ENCODE data around the gene NCAM1.
A peak's percentile ranks its signal among the peaks of the same experiment; 100 is the strongest.

The NCAM1 gene

DNA sequence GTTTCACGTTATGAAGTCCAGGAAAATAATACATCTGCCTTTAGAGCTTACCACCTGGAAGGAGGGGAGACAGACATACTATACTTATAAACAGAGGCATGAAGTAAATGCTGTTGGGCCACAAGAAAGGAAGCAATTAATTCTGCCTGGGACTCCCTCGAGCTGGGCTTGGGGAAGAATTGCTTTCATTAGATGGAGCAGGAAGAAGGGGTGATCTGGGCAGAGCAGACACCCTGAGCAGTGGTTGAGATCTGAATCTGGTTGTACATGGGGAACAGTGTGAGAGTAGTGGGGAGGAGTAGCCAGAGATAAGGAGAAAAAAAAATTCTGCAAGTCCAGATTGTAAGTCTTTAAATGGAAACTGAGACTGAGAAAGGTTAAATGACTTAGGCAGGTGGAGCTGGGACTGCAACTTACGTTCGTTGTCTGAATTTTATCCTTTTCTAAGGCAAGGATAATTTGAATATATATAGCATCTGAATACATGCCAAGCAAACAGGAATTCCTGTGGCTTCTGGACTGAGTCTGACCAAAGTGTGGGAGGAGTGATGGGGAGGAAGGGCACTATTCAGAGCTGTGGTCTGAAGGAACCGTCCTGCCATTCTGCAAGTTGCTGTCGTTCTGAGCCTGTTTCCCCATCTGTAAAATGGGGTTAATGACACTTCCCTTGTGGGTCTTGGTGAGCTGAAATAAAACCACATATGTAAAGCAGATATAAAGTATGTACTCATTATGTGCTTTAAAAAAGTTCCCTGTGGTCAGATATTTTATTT is 7.9 kb downstream of the NCAM1 start:
- DNase-seq (ENCODE audit: low read depth): no peak

DNA sequence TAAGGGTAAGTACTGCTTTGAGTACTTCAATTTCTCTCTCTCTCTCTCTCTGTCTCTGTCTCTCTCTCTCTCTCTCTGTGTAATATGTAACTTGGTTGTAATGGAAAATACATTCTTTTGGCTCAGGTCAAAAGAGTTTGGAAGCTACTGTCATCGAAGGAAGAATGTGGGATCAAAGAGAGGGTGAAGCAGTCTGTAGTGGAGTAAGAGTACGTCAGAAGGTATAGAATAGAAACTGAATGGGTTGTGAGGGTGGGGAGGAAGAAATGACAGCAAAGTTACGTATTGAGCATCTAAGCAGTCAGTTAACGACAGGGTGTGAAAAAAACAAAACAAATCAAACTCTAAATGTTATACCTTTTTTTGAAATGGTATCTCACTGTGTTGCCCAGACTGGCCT is 10.0 kb downstream of the NCAM1 start:
- DNase-seq (ENCODE audit: low read depth): no peak

DNA sequence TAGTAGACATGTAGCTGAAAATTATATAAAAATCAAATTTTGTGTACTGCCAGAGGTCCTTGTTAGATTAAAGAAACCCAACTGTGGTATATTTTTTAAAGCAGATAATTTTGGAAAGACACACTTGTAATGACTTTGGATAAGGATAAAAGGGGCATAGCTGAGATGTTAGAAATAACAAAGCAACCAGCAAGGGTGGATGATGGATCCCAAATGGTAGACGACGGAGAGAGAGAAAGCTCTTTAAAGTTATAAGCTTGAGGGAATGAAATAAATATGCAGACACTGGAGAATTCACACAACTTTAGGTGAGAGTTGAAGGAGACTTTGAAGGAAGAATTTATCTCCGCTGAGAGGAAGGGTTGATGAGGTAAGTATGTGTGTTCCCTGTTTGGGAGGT is 10.6 kb downstream of the NCAM1 start:
- no peak for DNase-seq (ENCODE audit: low read depth)

DNA sequence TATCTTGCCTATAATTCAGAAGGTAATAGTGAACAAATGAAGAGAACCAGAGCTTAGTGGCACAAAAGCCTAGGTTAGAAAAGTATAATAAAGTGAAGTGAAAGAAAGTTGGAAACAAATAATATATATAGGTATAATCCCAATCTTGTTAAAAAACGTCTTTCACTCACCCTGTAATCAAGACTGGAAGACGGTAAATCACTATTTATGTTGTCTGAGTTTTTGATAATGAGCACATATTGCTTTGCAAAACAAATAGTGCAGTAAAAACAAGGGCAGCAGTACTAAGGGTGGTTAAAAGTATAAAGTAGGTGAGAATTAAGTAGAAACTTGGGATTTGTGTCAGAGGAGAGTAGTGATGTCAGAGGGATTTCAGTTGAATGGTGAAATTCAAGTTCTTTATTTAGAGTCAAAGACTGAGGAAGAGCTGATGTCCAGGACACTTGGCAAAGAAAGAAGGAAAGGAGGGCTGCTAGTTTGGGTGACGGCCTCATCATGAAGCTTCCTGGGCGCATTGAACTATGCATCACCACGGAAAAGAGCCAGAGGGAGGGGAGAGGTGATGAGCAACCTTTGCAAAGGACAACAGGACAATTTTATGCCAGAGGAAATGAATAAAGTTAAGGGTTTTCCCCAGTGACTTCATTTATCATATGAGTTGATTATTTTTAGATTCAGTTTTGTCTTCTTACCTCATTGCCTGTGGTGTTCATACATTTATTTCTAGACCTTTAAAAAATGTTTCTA is 11.4 kb downstream of the NCAM1 start:
- DNase-seq (ENCODE audit: low read depth): no peak

DNA sequence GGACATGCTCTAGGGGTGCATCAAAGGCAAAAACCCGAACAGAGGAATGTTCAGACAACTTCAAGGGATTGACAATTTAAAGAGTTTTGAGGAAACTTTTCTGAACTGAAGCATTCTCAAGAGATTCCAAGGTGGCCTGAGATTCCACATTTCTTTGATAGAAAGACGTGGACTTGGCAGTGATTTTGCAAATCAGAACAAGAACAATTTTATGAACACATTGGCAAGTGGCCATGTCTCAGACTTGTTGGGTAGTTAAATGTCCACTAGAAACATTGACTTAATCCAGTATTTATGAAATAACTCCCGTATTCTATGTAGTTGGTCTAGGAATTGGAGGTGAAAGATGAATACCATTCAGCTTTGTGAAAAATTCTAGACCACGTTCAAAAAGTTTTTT is 13.8 kb downstream of the NCAM1 start:
- no peak for DNase-seq (ENCODE audit: low read depth)

DNA sequence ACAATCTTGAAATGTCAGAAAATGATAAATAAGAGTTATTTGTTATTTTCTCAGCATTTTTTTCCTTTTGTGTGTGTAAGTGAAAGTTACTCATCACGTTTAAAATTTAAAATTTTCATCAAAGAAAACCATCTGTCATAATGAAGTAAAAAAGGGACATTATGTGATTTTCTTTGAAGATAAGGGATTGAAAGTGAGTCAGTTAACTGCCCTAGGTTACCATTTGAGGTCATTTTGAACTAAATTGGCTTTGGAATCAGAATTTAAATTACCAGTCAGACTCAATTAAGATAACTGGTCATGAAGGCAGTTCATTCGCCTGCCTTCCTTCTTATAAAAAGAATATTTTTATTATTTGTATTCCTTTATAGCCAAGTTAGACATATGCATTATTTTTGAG is 14.3 kb downstream of the NCAM1 start:
- DNase-seq (ENCODE audit: low read depth): no peak

DNA sequence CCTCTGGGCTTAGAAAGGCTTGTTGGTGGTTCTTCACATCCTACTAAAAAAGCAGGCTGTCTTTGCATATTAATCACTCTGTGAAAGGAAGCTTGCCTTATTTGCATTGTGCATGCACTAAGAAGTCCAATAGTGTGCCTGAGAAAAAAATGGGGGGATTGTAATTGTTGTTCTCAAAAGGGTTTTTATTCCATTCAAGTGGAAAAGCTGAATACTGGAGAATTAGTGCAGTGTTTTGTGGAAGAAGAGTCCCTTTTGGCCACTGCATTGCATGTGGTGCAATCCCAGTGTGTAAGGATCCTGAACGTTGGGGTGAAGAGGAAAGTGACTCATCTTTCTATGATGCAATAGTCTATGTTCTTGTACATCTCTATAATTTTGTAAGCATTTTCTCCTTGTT is 16.5 kb downstream of the NCAM1 start:
- peak; percentile 45 for DNase-seq (ENCODE audit: low read depth)

DNA sequence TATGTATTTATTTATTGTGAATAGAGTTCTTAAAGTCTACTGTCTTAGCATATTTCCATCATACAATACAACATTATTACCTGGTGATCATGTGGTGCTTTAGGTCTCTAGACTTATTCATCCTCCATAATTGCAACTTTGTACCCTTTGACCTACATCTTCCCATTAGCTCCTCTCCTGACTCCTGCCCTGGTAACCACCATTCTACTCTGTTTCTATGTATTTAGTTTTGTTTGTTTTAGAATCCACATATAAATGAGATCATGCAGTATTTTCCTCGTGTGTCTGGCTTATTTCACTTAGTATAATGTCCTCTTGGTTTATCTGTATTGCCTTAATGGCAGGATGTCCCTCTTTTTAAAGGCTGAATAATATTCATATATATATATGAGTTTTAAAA is 22.7 kb downstream of the NCAM1 start:
- DNase-seq (ENCODE audit: low read depth): no peak

DNA sequence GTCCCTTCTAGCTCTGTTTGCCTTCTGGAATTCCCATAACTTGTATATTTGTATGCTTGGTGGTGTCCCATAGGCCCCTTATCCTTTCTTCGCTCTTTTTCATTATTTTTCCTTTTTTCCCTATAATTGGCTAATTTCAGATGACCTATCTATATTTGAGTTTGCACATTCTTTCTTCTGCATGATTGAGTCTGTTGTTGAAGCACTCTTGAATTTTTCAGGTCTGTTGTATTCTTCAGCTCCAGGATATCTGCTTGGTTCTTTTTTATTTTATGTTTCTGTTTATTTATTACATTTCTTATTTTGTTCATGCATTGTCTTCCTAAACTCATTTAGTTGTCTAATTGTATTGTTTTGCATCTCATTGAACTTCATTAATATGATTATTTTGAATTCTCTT is 28.0 kb downstream of the NCAM1 start:
- DNase-seq (ENCODE audit: low read depth): no peak

DNA sequence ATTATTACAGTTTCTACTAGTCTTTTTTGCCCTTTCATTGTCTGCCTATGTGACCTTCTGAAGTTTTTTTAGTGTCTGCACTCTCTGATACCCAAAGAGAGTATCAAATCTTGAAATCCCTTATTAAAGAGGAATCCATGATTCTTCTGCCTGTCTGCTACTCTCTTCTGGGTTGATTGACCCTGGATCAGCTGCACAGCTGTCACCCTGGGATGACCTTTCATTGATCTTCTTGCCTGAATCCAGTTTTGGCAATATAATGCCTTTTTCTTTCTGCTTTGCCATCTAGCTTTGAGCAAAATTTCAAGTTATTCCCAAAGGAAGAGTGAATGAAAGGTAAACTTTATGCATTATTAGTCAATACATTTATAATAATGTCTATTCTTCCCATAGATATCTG is 32.6 kb downstream of the NCAM1 start:
- DNase-seq (ENCODE audit: low read depth): no peak

DNA sequence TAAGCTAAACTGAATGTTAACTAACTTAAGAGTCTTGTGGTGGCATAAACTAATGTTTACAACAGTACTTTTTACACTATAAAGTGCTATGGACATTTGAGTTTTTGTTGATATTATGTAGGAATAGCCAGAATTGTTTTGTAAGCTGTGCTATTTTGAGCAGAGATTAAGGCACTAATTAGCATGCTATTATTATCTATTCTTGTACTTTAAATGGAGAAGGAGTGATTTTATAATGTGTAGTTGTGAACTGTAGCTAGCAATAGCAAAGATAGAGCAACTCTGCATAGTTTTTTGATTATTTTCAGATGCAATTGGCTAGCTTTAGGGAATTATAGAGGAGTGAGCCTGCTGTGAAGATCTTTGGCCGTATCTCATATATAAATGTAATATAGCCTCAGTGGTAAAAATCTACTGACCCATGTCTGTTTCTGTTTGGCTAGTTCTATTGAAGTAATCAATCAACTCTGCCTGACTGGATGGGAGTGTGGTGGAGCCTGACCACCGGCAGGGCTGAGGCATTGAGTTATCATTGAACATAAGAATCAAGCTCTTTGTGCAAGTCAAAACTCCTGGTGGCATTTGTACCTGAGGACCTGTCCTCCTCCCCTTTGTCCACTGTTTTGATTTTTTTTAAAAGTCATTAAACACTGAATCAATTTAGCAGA is 34.3 kb downstream of the NCAM1 start:
- no peak for DNase-seq (ENCODE audit: low read depth)

DNA sequence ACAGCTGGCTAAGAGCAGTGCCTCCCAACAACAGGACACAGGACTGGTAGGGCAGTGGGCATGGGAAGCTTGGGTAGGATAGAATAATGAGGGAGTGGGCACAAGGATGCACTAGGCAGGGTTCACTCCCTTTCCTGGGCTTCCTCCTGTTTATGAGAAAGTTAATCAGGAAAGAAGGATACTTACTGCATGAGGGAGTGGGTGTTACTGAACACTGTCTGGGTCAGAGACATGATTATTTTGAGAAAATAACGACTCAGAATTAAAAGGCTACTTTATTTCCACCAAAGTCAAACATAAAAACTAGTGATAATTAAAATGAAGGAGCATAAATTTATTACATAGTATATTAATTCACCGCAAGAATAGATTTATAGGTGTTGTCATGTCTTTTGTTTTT is 35.8 kb downstream of the NCAM1 start:
- DNase-seq (ENCODE audit: low read depth): no peak

DNA sequence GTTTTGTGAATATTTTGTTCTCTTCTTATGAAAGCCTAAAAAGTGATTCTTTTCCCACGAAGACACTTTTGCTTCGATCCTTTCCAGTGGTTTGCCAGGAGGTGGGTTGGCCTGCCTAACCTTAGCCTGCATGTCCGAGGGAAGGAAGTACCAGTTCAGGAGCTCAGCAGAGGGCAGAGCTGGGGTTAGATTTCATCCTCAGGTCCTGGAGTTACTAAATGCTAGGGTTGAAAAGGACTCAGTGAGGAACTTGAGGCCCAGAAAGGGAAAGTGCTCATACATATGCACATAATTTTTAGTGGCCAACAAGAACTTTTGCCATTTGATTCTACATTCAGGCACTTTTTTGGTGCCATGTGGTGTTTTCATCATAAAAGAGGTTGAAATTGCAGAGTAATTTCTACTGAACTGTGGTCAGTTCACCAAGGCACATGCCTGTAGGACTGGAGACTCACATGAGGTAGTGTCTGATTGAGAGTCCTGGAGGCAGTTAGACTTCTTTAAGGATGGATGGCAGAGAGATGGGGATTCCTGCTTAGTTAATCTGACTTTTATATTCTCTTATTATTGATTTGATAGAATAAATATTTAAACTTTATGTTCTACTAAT is 36.7 kb downstream of the NCAM1 start:
- no peak for DNase-seq (ENCODE audit: low read depth)

DNA sequence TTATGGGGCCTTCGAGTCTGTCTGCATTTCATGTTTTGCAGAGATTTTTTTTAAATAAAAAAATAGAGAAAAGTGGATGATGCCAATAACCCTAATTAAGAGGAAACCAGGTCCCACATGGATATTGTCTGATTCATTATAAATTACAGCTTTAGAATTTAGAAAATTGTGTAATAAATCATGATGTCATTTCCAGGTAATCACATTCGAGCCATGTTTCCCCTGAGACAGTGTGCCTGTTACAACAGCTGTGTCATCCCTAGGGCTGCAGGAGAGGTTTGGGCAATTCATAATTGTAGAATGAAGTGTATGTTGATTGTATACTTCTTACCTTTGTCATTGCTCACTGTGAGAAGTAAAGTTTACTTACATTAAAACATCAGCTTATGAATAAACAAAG is 38.3 kb downstream of the NCAM1 start:
- no peak for DNase-seq (ENCODE audit: low read depth)

DNA sequence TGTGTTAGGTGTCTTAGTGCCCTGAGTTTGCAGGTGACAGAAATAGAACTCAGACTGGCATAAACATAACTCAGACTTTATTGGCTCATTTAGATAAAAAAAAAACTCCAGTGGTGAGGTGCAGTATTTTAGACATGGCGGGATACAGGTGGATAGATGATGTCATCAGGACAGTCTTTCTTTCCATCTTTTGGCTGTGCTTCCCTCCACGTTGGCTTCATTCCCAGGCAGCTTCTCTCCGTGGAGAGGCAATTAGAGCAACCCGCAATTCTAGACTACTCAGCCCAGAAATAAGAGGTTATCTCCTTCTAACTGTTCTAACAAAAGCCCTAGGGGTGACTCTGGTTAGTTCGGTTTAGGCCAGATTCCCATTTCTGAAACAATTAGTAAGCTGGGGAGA is 40.5 kb downstream of the NCAM1 start:
- DNase-seq (ENCODE audit: low read depth): no peak

DNA sequence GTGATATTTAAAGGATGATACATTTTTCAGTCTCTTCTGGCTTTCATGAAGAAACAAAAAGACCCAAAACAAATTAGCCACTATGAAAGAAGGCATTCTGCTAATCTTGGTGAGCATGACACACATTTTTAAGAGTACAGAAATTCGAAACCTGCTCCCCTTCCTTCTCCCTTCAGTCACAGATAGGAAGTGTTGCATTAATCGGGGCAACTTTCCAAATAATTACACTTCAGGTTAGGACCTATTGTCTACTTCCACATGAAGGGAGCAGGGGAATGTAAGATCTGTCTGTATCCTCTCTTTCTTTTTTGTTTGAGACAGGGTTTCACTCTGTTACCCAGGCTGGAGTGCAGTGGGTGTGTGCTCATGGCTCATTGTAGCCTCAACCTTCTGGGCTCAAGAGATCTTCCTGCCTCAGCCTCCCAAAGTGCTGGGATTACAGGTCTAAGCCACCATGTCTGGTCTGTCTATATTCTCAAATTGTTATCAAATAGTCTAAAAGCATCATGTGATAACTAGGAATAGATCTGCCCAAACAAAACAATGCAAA is 45.8 kb downstream of the NCAM1 start:
- DNase-seq (ENCODE audit: low read depth): no peak

DNA sequence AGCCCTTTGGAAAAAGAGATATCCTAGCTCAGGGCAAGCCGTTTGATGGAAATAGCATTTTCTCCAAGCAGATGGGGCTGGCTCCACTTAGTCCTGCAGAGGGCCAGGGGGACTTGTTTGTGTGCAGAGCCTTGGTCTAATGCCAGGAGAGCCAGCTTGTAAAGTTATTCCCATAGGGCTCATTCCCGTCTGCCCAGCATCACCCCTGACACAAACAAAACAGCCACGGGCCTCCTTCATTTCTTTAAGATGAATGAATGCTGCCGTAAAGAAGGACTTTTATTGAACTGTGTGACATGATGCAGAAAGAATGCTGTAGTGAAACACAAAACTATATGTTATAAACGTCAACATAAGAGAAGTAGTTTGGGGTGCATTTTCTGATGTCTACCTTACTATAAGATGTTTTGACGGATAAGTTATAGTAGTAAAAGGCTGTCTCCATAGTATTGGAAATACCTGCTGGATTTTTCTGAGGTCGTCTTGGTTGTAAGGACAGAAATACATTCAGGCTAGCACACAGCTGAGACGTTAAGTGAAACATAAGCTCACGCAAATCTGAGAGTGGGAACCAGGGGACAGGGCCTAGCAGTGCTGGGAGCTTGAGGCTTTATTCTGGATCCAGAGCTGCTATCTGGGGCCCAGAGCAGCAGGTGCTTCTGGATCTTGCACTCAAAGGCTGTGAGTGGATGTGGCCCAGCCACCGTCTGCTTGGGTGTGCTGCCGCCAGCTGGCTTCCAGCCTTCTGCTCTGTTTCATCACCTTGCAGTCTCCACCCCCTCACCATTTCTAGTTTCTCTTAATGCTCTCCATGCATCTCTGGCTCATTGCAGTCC is 53.3 kb downstream of the NCAM1 start:
- DNase-seq (ENCODE audit: low read depth): no peak

DNA sequence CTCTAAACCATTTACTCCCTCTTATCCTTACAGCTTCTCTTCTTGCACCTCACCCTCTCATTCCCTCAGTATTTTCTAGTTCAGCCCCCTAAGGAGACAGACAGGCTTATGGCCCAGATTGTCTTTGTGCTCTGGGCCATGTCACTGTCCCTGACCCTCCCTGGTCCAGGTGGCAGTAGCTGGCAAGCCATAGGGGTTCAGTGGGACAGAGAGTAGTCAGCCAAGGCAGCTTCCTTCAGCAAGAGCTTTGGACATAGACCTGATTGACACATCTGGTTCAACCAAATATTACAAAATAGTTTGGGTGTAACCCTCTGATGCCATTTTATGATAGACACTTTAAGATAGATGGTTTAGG is 53.9 kb downstream of the NCAM1 start:
- no peak for DNase-seq (ENCODE audit: low read depth)

DNA sequence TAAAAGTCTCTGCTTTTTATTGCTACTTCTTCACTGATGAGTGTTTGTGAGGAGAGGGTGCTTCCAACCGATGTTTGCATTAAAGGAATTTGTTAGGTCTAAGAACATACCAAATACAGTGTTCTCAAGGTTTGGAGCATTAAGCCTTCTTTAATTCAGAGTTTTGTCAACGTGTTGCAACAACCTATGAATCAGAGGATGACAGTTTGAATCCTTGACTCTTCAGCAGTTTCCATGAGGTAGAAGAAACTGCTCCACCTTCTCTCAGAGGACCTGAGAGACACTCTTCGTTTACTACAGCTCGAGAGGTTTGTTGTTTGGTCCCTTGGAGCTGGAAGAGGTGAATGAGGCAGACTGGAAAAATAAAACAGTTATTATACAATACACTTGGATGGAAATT is 55.7 kb downstream of the NCAM1 start:
- DNase-seq (ENCODE audit: low read depth): no peak

DNA sequence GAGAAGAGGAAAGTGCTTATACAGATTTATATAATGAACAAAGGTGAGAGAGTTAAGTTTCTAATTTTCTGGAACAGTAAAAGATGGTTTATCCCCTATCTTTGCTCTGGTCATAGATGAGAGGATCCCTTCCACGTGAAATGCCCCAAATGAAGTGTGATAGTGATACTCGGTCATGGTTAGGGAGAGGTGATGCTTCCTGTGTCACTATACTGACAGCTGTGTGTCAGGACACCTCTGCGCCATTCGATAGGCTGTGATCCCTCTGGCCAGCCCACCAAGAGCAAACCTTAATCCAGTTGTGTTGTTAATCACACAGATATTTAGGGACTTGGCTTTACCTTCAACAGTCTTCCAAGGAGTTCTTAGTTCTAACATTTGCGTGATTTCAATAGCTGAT is 57.7 kb downstream of the NCAM1 start:
- no peak for DNase-seq (ENCODE audit: low read depth)

DNA sequence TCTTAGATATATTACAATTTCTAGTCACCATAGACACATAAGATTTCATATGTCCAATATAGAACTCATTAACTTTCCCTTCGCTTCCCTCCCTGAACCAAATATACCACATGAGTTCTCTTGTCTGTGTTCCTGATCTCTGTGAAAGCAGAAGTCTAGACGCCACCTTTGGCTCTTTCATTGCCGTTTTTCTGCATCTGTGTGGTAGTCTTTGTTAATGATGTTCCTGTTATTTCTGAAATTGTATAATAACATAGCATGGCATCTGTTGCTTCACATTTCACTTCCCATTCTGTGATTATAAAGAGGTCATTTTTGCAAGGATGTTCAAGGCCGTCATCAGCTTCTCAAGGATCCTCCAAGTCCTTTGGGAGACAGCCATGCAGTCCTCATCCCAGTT is 58.5 kb downstream of the NCAM1 start:
- DNase-seq (ENCODE audit: low read depth): no peak

DNA sequence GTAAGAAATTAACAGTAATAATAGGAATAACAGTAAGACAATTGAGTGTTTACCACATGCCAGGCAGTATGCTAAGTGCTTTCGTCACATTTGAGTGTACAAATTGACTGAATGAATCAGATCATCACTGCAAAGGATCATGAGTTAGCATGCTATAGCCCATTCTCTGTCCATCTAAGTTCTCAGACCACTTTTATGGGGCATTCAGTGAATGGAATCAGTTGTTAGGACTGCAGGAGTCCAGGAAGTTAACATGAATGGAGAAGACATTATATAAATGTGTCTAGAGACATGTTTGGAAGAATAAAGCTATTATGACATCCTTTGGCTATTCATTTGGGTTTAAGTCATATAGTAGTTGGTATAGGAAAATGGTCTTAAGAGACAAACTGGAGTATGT is 59.9 kb downstream of the NCAM1 start:
- no peak for DNase-seq (ENCODE audit: low read depth)
